Karpas-422 (cell line): ENCODE results near the gene ADAMTSL2. TPM values are rescaled to one million over a fixed set of nuclear protein-coding genes. Genes with fewer than 3 reads are reported as not detected.
A peak's percentile ranks its signal among the peaks of the same experiment; 100 is the strongest.

Experiments
- DNase-seq: peaks from one replicate; pipeline ENCODE4 v3.0.0-alpha.2; 2015
- H2AFZ ChIP-seq: fragments of 200-600 bp; sonication (generic); 2 replicates; pipeline ENCODE4 v1.6.1; 2014; ENCODE audit warnings: antibody characterized with exemption, low read length, mixed read lengths
- H3K27ac ChIP-seq: fragments of 200-600 bp; sonication (generic); 2 replicates; pipeline ENCODE4 v1.5.1; 2014; ENCODE audit warnings: mild to moderate bottlenecking, low read length, moderate library complexity
- H3K27me3 ChIP-seq: fragments of 200-600 bp; sonication (generic); 2 replicates; pipeline ENCODE4 v1.6.1; 2014; ENCODE audit warnings: low read length, mixed read lengths
- H3K36me3 ChIP-seq: fragments of 200-600 bp; sonication (generic); 2 replicates; pipeline ENCODE4 v1.6.1; 2014; ENCODE audit warnings: low read length, mixed read lengths; ENCODE audit not compliant: insufficient read depth
- H3K4me1 ChIP-seq: fragments of 200-600 bp; sonication (generic); 2 replicates; pipeline ENCODE4 v1.6.1; 2014; ENCODE audit warnings: mild to moderate bottlenecking, low read length, mixed read lengths
- H3K4me2 ChIP-seq: fragments of 200-600 bp; sonication (generic); 2 replicates; pipeline ENCODE4 v1.6.1; 2014; ENCODE audit warnings: low read length, low read depth, mild to moderate bottlenecking; ENCODE audit not compliant: poor library complexity, severe bottlenecking
- H3K4me3 ChIP-seq: fragments of 200-600 bp; sonication (generic); 2 replicates; pipeline ENCODE4 v1.5.1; 2014; ENCODE audit warnings: mild to moderate bottlenecking, antibody characterized with exemption, low read length, mixed read lengths
- H3K79me2 ChIP-seq: fragments of 200-600 bp; sonication (generic); 2 replicates; pipeline ENCODE4 v1.6.1; 2014; ENCODE audit warnings: mild to moderate bottlenecking, low read length, mixed read lengths
- H3K9ac ChIP-seq: fragments of 200-600 bp; sonication (generic); 2 replicates; pipeline ENCODE4 v1.6.0; 2014; ENCODE audit warnings: low read length
- H3K9me2 ChIP-seq: fragments of 200-600 bp; sonication (generic), shearing (Covaris generic); replicated peaks from 2 replicates; pipeline ENCODE4 v1.6.0; 2014; ENCODE audit warnings: mild to moderate bottlenecking, low read length, moderate library complexity; ENCODE audit not compliant: insufficient read depth
- H3K9me3 ChIP-seq: fragments of 300-700, 200-600 bp; sonication (generic); 2 replicates; pipeline ENCODE4 v1.6.1; 2014; ENCODE audit warnings: low read length, mixed read lengths
- H4K20me1 ChIP-seq: fragments of 200-600 bp; sonication (generic); 2 replicates; pipeline ENCODE4 v1.6.1; 2014; ENCODE audit warnings: mild to moderate bottlenecking, antibody characterized with exemption, low read length, low read depth; ENCODE audit not compliant: insufficient read depth
- total RNA-seq: library from RNA; depleted of rRNA; stranded (reverse); fragments of >200 nt; shearing (Covaris generic); gene quantifications from 2 replicates; pipeline ENCODE4 v1.2.3, GENCODE V29; 2014; ENCODE audit warnings: low replicate concordance; rRNA removed

ADAMTSL2 gene
- total RNA-seq, 1 experiment from 2014 or later: not detected

DNA sequence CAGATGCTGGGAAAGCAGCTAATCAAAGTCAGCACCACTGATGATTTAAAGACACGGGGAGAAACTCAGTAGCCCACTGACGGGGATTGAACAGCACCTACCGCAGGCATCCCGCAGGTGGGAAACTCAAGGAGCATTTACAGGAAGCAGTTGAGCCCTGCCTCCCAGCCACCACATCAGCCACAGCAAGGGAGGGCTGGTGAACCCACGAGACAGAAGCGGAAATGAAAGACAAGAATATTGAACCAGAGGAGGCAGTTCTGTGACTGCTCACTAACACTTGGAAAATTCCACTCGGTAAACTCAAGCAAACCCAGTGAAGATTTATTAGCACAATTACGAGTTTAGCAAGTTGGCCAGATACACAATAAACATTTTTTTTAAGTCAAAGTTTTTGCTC, 85.3 kb downstream of the ADAMTSL2 start:
- H3K9ac ChIP-seq: no peak overlapping the region
- no peaks in the 10 kb centered on the region for H3K79me2 ChIP-seq
- H4K20me1 ChIP-seq: no peaks in the 10 kb centered on the region
- DNase-seq: peak; percentile 62
- no peak overlapping the region for H2AFZ ChIP-seq
- no peaks in the 10 kb centered on the region for H3K9me2 ChIP-seq
- no peaks in the 10 kb centered on the region for H3K27me3 ChIP-seq
- H3K4me1 ChIP-seq: 0 out of 2 replicates have a peak, but pooled peaks cover 4% of the 10 kb centered on the region
- no peak overlapping the region for H3K4me3 ChIP-seq
- H3K4me2 ChIP-seq: no peak overlapping the region
- H3K36me3 ChIP-seq: no peaks in the 10 kb centered on the region
- H3K27ac ChIP-seq: no peak overlapping the region
- H3K9me3 ChIP-seq: no peaks in the 10 kb centered on the region

DNA sequence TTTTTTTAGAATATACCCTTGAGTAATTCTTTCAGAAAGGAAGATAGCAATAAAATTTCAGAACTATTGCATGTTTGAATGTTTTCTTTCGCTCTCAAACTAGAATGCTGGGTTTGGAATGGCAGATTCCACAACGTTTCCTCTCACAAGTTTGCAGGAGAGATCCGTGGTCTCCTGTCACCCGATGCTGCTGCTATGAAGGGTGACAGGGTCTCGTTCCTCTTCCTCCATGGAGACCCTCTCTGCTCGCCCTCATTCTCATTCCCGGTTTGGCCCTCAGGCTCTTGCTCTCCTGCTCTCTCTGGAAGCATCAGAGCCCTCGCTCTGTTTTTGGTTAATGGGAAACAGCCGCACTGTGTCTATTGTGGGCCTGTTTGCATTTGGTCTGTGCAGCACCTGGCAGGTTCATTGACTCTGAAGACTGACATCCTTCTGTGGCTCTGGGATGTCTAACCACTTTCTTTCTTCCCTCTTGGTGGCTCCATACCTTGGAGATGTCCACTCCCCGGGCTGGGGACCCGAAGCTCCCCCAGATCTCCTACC, 87.3 kb downstream of the ADAMTSL2 start:
- no peak for DNase-seq
- 0 out of 2 replicates have a peak, but pooled peaks cover 4% of the 10 kb centered on the region for H3K4me1 ChIP-seq
- no peaks in the 10 kb centered on the region for H4K20me1 ChIP-seq
- no peaks in the 10 kb centered on the region for H3K79me2 ChIP-seq
- no peaks in the 10 kb centered on the region for H3K9me3 ChIP-seq
- H3K4me3 ChIP-seq: no peak overlapping the region
- no peak overlapping the region for H3K4me2 ChIP-seq
- no peak overlapping the region for H3K27ac ChIP-seq
- H3K27me3 ChIP-seq: no peaks in the 10 kb centered on the region
- H2AFZ ChIP-seq: no peak overlapping the region
- no peaks in the 10 kb centered on the region for H3K36me3 ChIP-seq
- no peaks in the 10 kb centered on the region for H3K9me2 ChIP-seq
- no peak overlapping the region for H3K9ac ChIP-seq

DNA sequence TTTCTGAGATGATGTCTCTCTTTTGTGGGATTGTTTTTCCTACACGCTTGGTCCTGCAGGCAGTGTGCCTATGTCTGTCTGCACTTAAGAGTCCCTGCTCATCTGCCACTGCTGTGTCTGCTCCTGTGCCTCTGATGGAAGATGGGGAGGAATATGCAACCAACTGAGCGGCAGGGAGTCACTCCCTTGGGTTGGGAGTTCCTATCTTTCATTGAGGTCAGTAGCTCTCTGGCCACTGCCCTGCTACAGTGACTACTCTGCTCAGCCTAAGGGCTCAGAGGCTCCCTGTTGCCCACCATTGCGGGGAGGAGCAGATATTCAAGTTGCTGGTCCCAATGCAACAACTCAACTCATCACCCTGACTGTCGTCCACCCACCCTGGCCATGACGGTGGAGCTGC, 88.1 kb downstream of the ADAMTSL2 start:
- Histone ChIP-seq H3K9me3 (no peaks in the 10 kb centered on the region), H3K27ac (no peak overlapping the region), H3K9me2 (no peaks in the 10 kb centered on the region), H3K4me3 (no peak overlapping the region), H2AFZ (no peak overlapping the region), H3K36me3 (no peaks in the 10 kb centered on the region), H3K4me2 (no peak overlapping the region), H3K27me3 (no peaks in the 10 kb centered on the region), H3K4me1 (0 out of 2 replicates have a peak, but pooled peaks cover 4% of the 10 kb centered on the region), H4K20me1 (no peaks in the 10 kb centered on the region), H3K79me2 (no peaks in the 10 kb centered on the region), H3K9ac (no peak overlapping the region)
- no peak for DNase-seq

Other genes starting within 250 kb of the ADAMTSL2 start
- gene SURF6, start 198.5 kb upstream of the ADAMTSL2 start, total RNA-seq: 5.6 and 22.9 TPM in 2 replicates
- 13.6 and 30.6 TPM in 2 replicates for gene MED22, start 186.6 kb upstream of the ADAMTSL2 start, total RNA-seq
- gene RPL7A, start 186.5 kb upstream of the ADAMTSL2 start, total RNA-seq: 2,407 and 2,991 TPM in 2 replicates
- gene SURF1, start 178.2 kb upstream of the ADAMTSL2 start, total RNA-seq: 35.6 and 40.0 TPM in 2 replicates
- gene SURF2, start 178.2 kb upstream of the ADAMTSL2 start, total RNA-seq: 20.0 and 52.9 TPM in 2 replicates
- 81.1 and 84.1 TPM in 2 replicates for gene SURF4, start 158.6 kb upstream of the ADAMTSL2 start, total RNA-seq
- gene STKLD1, start 158.3 kb upstream of the ADAMTSL2 start, total RNA-seq: 0.93 and 0.97 TPM in 2 replicates
- 10.5 and 41.9 TPM in 2 replicates for gene REXO4, start 116.7 kb upstream of the ADAMTSL2 start, total RNA-seq
- gene ADAMTS13, start 112.3 kb upstream of the ADAMTSL2 start, total RNA-seq: 0.34 and 1.3 TPM in 2 replicates
- 4.5 and 15.3 TPM in 2 replicates for gene CACFD1, start 74.7 kb upstream of the ADAMTSL2 start, total RNA-seq
- 10.6 and 32.0 TPM in 2 replicates for gene SLC2A6, start 55.6 kb upstream of the ADAMTSL2 start, total RNA-seq
- not detected in 2 replicates for gene MYMK, start 9.7 kb upstream of the ADAMTSL2 start, total RNA-seq
- not detected in 2 replicates for gene FAM163B, start 74.7 kb downstream of the ADAMTSL2 start, total RNA-seq
- not detected in 2 replicates for gene DBH, start 101.7 kb downstream of the ADAMTSL2 start, total RNA-seq
- not detected in 2 replicates for gene SARDH, start 203.6 kb downstream of the ADAMTSL2 start, total RNA-seq